GM21381 (cell line): Measurements from ENCODE around the gene PRR20B.
"Not testable (repeated sequence)": the region's sequence is repeated elsewhere in the genome, so short reads cannot be mapped to it uniquely, and the experiment has no call there.

Source experiments
- ATAC-seq: cut with Tn5 transposase; IDR thresholded peaks from one replicate; pipeline ENCODE4 v1.9.1; 2021; ENCODE audit warnings: mild to moderate bottlenecking, moderate library complexity; ENCODE audit not compliant: unreplicated experiment

Gene PRR20B

DNA sequence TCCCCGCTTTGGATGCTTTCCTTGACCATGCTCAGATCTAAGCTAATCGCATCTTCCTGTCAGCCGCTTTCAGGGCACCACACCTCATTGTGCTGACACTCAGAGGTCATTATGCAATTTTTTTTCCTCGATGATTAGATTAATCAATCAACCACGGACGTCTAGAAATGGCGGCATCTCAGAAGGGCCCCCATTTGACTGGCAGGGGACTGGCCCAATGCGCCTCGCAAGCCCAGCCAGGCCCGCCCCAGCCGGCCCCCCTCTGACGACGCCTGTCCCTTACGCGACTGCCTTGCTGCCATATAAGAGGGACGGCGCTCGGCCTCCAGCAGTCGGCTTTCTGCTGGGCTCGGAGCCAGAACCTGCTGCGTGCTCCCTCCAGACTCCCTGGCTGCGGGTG lies at the start of gene PRR20B:
Gene PRR20B, plus strand, starts transcription at position 301 of the 400 bp plus-strand sequence. CDS start 387 bp downstream, outside the sequence.
- ATAC-seq = not testable (repeated sequence)

DNA sequence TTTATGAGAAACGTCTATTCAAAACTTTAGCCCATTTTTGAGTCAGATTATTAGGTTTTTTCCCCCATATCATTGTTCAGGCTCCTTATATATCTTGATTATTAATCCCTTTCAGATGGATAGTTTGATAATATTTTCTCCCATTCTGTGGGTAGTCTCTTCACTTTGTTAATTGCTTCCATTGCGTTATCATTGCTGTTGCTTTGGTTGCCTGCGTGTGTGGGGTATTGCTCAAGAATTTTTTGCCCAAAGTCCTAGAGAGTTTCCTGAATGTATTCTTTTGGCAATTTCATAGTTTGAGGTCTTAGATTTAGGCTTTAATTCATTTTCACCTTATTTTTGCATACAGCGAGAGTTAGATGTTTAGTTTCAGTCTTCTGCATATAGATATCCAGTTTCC lies 32.3 kb upstream of the PRR20B start:
- no peak for ATAC-seq

DNA sequence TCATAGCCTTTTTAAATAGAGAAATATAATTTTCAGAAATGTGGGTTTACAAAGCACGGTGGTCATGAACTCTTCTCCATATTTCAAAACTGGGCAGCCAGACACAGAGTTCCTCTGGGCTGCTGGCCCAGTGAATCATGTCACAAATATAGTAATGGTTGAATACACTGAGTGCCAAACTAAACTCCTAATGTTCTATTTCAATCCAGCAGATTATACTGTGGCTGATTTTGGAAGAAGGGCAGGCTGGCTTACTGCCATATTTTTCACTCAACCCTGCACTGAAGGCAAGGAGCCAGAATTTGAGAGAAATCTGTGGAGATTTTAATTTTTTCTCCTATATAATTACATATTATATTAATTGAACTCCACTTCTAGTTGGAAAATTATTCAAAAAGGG lies 23.6 kb upstream of the PRR20B start:
- no peak for ATAC-seq

DNA sequence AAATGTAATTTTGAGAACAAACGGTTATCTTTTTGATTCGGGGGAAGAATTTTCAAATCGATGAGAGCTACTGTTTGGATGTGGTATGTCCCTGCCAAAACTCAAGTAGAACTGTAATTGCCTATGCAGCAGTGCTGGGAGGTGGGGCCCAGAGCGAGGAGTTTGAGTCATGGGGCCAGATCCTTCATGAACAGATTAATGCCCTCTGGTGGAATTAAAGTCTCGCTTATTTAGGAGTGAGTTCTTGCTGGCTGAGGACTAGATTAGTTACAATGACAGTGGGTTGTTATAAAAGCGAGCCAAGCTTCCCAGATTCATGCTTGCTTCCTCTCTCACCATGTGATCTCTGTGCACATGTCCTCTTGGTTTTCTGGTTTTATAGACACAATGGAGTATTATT lies 18.4 kb upstream of the PRR20B start:
- no peak for ATAC-seq

DNA sequence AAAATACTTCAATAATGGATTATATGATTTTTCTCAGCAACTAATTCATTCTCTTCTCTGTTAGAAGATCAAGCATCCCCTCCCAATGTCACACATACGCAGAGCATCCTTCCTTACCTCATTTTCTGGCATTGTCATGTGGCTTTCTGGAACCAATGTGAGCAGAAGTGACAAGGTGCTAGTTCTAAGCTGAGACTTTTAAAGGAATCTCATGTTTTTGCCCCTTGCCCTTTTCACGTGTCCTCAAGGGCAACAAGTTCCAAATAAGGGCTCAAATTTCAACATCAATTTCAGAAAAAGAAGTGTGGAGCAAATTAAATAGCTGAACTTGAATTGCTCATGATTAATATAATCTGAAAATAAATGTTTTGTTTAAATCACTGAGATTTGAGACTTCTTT lies 11.2 kb upstream of the PRR20B start:
- no peak for ATAC-seq

DNA sequence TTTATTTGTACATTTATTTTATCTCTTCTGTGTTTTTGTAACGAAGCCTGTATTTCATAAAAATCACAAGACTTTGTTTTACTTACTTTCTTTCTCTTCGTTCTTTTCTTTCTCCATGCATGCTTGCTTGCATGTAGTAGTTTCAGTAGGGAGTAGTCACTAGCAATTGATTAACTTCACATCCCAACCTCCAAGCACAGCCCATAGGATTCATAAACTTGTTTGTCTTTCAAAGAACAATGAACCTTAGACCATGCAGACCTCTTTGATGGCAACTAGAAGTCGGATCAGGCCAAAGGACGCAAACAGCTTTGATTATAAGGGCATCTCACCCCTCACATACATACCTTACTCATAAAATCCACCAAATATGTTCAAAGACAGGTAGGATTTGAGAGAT lies 9.7 kb upstream of the PRR20B start:
- no peak for ATAC-seq

DNA sequence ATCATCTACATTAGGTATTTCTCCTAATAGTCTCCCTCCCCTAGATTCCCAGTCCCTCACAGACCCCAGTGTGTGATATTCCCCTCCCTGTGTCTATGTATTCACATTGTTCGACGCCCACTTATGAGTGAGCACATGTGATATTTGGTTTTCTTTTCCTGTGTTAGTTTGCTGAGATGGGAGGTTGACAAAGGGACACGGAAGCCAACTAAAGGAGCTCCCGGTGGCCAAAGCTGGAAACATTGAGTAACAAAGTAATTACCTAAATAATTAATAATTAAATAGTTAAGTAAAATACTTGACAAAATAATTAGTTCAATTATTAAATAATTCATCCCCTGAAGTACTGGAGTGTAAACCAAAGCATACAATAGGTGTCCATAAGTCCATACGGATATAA lies 8.3 kb upstream of the PRR20B start:
- ATAC-seq = no peak

DNA sequence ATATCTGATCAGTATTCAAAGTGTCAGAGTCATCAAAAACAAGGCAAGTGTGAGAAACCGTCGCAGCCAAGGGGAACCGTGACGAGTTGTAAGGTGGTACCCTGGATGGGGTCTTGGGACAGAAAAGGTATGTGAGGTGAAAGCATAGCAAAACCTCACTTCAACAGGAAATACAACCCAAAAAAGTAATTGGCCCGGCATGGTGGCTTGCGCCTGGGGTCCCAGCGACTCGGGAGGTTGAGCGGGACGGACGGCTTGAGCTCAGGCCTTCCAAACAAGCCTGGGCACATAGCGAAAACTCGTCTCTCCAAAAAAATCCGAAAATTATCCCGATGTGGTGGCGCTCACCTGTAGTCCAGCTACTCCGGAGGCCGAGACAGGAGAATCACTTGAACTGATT lies 7.5 kb upstream of the PRR20B start:
- ATAC-seq = not testable (repeated sequence)

DNA sequence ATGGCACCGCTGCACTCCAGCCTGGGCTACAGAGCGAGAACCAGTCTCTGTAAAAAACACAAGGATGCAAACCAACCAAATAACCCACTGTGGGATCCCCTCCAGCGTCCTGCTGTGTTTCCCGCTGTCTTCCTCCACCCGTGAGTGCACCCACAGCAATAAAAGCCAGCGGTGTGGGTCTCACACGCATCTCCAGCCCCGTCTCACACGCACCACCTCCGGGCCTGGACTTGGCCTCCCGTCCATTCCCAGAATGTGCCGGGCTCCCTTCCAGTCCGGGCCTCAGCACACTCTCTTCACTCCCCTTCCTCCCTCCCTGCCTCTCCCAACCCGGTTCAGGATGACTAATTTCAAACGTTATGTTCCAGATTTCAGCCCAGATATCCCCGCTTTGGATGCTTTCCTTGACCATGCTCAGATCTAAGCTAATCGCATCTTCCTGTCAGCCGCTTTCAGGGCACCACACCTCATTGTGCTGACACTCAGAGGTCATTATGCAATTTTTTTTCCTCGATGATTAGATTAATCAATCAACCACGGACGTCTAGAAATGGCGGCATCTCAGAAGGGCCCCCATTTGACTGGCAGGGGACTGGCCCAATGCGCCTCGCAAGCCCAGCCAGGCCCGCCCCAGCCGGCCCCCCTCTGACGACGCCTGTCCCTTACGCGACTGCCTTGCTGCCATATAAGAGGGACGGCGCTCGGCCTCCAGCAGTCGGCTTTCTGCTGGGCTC lies 6.9 kb upstream of the PRR20B start, which contains the start of gene PRR20A:
Gene PRR20A, plus strand, starts transcription at position 684 of the 734 bp plus-strand sequence. CDS start 387 bp downstream, outside the sequence.
- not testable (repeated sequence) for ATAC-seq

DNA sequence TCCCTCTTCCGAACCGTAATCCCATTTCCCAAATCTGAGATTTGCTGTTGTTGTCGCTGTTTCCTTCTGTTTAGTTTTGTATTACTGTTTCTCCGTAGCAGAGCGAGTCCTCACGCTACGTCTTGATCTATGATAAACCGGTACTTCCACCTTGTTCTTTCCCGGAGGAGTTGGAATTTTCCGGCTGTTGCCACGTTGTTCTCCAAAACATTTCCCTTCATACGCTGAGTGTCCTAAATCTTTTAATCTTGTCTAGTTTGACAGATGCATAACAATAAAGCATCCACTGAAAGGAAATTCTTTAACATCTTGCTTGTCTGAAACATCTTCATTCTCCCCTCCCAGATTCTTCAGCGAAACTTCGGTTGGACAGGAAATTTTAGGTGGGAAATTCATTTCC lies 818 bp downstream of the PRR20B start:
- ATAC-seq = not testable (repeated sequence)

DNA sequence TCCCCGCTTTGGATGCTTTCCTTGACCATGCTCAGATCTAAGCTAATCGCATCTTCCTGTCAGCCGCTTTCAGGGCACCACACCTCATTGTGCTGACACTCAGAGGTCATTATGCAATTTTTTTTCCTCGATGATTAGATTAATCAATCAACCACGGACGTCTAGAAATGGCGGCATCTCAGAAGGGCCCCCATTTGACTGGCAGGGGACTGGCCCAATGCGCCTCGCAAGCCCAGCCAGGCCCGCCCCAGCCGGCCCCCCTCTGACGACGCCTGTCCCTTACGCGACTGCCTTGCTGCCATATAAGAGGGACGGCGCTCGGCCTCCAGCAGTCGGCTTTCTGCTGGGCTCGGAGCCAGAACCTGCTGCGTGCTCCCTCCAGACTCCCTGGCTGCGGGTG lies 6.5 kb downstream of the PRR20B start, which contains the start of gene PRR20C:
Gene PRR20C, plus strand, starts transcription at position 301 of the 400 bp plus-strand sequence. CDS start 387 bp downstream, outside the sequence.
- ATAC-seq = not testable (repeated sequence)

DNA sequence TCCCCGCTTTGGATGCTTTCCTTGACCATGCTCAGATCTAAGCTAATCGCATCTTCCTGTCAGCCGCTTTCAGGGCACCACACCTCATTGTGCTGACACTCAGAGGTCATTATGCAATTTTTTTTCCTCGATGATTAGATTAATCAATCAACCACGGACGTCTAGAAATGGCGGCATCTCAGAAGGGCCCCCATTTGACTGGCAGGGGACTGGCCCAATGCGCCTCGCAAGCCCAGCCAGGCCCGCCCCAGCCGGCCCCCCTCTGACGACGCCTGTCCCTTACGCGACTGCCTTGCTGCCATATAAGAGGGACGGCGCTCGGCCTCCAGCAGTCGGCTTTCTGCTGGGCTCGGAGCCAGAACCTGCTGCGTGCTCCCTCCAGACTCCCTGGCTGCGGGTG lies 13.0 kb downstream of the PRR20B start, which contains the start of gene PRR20D:
Gene PRR20D, plus strand, starts transcription at position 301 of the 400 bp plus-strand sequence. CDS start 387 bp downstream, outside the sequence.
- not testable (repeated sequence) for ATAC-seq

DNA sequence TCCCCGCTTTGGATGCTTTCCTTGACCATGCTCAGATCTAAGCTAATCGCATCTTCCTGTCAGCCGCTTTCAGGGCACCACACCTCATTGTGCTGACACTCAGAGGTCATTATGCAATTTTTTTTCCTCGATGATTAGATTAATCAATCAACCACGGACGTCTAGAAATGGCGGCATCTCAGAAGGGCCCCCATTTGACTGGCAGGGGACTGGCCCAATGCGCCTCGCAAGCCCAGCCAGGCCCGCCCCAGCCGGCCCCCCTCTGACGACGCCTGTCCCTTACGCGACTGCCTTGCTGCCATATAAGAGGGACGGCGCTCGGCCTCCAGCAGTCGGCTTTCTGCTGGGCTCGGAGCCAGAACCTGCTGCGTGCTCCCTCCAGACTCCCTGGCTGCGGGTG lies 19.6 kb downstream of the PRR20B start, which contains the start of gene PRR20E:
Gene PRR20E, plus strand, starts transcription at position 301 of the 400 bp plus-strand sequence. CDS start 387 bp downstream, outside the sequence.
- not testable (repeated sequence) for ATAC-seq

DNA sequence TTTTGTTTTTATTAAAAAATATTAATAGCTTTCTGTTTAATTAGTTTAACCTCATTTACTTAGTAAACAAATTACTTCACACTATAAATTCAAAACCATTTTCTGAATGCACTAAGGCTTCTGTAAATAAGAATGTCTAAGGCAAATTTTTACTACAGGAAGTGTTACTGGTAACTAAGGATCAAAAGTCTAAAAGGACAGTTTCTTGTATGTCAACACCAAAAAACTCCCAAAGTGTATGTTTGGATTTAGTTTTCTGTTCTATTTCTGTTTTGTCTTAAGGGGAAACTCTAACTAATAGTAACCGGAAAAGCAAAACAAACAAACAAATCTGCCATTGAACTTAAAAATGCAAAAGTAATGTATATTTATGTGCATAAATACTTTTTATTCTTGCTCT lies 44.4 kb downstream of the PRR20B start:
- ATAC-seq = no peak
